Measurements from ENCODE around the gene OR5V1. TPM values are rescaled to one million over a fixed set of nuclear protein-coding genes. Genes with fewer than 3 reads are reported as not detected.

OR5V1 gene
- not detected in 2 replicates for total RNA-seq
- long read RNA-seq = 0 reads

DNA sequence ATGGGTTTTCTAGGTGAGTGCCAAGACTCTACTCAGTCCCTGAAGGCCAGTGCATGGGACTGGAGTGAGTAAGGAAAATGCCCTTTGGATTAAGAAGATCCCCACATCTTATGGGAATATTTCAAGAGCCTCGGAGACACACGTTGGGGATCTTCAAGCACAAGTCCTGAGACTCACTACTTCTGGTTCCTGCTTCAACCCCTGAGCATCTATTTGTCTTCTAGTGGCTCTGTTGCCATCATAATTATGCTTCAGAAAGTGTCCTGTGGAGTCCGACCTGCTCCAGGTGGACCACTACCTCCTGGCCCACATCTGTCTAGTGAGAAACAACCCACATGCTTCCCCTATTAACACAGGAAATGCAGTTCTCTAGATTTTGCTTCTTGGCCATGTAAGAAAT, at the start of gene OR5V1:
OR5V1 (minus strand) TSS at position 101 of the 400 bp plus-strand sequence. CDS start 12,670 bp downstream, outside the sequence.
- H3K27ac Mint-ChIP-seq (ENCODE audit: unreplicated experiment) = no peak within 1 kb of the TSS
- no peaks in the 10 kb centered on the region for H3K4me1 Mint-ChIP-seq
- H3K4me3 Mint-ChIP-seq = no peak within 1 kb of the TSS
- no peaks in the 10 kb centered on the region for H3K36me3 Mint-ChIP-seq (ENCODE audit: low read depth)
- TF ChIP-seq, protein P1, sequence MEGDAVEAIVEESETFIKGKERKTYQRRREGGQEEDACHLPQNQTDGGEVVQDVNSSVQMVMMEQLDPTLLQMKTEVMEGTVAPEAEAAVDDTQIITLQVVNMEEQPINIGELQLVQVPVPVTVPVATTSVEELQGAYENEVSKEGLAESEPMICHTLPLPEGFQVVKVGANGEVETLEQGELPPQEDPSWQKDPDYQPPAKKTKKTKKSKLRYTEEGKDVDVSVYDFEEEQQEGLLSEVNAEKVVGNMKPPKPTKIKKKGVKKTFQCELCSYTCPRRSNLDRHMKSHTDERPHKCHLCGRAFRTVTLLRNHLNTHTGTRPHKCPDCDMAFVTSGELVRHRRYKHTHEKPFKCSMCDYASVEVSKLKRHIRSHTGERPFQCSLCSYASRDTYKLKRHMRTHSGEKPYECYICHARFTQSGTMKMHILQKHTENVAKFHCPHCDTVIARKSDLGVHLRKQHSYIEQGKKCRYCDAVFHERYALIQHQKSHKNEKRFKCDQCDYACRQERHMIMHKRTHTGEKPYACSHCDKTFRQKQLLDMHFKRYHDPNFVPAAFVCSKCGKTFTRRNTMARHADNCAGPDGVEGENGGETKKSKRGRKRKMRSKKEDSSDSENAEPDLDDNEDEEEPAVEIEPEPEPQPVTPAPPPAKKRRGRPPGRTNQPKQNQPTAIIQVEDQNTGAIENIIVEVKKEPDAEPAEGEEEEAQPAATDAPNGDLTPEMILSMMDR (conservative IDR thresholded peaks at IDR 0.05) = no peak
- peaks cover 16% of the 10 kb centered on the region for H3K27me3 Mint-ChIP-seq (ENCODE audit: low read depth)
- DNase-seq (ENCODE audit: low read depth, low spot score) = no peak
- H3K9me3 Mint-ChIP-seq = peaks cover 3% of the 10 kb centered on the region

- Mint-ChIP-seq H3K27ac (ENCODE audit: unreplicated experiment) (no peak within 1 kb of the TSS), H3K36me3 (ENCODE audit: low read depth) (peaks cover 3% of the 10 kb centered on the region), H3K4me3 (no peak within 1 kb of the TSS), H3K9me3 (peaks cover 15% of the 10 kb centered on the region), H3K27me3 (ENCODE audit: low read depth) (peaks cover 25% of the 10 kb centered on the region), H3K4me1 (no peaks in the 10 kb centered on the region)
- TF ChIP-seq, protein P1 (conservative IDR thresholded peaks at IDR 0.05) = peak; percentile 29
- no peak for DNase-seq (ENCODE audit: low read depth, low spot score)
Observed at GRCh38 chr6:29414588-29414987, 45.9 kb upstream of the OR5V1 start, which contains the start of gene OR12D1. Gene OR12D1, plus strand, starts transcription at chr6:29414928.

DNA sequence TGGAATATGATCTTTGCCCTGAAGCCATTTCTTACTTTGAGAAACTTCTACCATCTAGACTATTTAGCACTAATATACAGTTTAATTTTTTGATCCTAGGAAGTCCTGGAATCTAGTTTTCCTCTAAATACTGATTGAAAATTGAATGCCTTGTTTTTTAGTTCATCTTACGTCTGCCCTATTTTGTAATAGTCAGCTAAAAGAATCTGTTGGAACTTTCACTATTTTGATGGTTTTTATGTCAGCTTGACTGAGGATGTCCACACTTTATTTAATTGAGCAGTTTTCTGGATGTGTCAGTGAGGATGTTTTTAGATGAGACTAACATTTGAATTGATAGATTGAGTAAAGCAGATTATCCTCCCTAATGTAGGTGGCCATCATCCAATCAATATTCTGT, 35.1 kb upstream of the OR5V1 start:
- H3K4me3 Mint-ChIP-seq = no peak overlapping the region
- no peaks in the 10 kb centered on the region for H3K36me3 Mint-ChIP-seq (ENCODE audit: low read depth)
- H3K27me3 Mint-ChIP-seq (ENCODE audit: low read depth) = peaks cover 2% of the 10 kb centered on the region
- no peak overlapping the region for H3K27ac Mint-ChIP-seq (ENCODE audit: unreplicated experiment)
- no peak for DNase-seq (ENCODE audit: low read depth, low spot score)
- peaks cover 5% of the 10 kb centered on the region for H3K9me3 Mint-ChIP-seq
- TF ChIP-seq, protein P1 (conservative IDR thresholded peaks at IDR 0.05) = no peak
- H3K4me1 Mint-ChIP-seq = no peaks in the 10 kb centered on the region

DNA sequence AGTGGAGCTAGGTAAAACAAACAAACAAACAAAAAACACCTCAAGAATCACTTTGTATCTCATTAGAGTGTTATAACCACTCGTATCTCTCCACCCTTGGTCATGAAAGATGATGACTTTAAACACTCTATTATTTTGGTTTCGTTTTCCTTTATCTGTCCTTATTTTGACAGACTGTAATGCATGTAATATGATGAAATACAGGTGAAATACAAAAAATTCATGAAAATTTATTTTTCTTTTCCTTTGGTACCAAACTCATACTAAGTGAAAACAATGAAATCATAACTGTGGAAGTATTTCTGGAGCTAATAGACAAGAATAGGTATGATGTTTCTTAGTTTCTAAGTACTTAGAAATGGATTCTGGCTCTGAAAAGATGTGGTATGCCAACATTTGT, 30.9 kb upstream of the OR5V1 start:
- Mint-ChIP-seq H3K27ac (ENCODE audit: unreplicated experiment) (no peak overlapping the region), H3K27me3 (ENCODE audit: low read depth) (peaks cover 18% of the 10 kb centered on the region)

GRCh38 chr6:29395331-29395730, 26.7 kb upstream of the OR5V1 start, which contains the start of gene OR12D2:
Gene OR12D2, plus strand, starts transcription at chr6:29395631. Its CDS starts 1,069 bp downstream, at chr6:29396700.
- no peak for DNase-seq (ENCODE audit: low read depth, low spot score)
- peaks cover 2% of the 10 kb centered on the region for H3K9me3 Mint-ChIP-seq
- H3K4me1 Mint-ChIP-seq = no peaks in the 10 kb centered on the region
- no peaks in the 10 kb centered on the region for H3K36me3 Mint-ChIP-seq (ENCODE audit: low read depth)
- peaks cover 18% of the 10 kb centered on the region for H3K27me3 Mint-ChIP-seq (ENCODE audit: low read depth)
- no peak within 1 kb of the TSS for H3K4me3 Mint-ChIP-seq
- no peak within 1 kb of the TSS for H3K27ac Mint-ChIP-seq (ENCODE audit: unreplicated experiment)
- TF ChIP-seq, protein P1 (conservative IDR thresholded peaks at IDR 0.05) = no peak

More for the DNA sequence above, 30.9 kb upstream of the OR5V1 start:
- Mint-ChIP-seq H3K36me3 (ENCODE audit: low read depth) (no peaks in the 10 kb centered on the region), H3K4me1 (no peaks in the 10 kb centered on the region), H3K9me3 (peaks cover 2% of the 10 kb centered on the region), H3K4me3 (no peak overlapping the region)
- TF ChIP-seq, protein P1 (conservative IDR thresholded peaks at IDR 0.05) = no peak
- DNase-seq (ENCODE audit: low read depth, low spot score) = no peak

Data from neural crest cell (in vitro differentiated cells).